T-helper 17 cell (primary cell): Measurements from ENCODE around the gene CCDC69. TPM values are rescaled to one million over a fixed set of nuclear protein-coding genes. Genes with fewer than 3 reads are reported as not detected.

ENCODE experiments used
- ATAC-seq: fragments of 150-1000 bp; cut with Tn5 transposase; 2 replicates; pipeline ENCODE4 v1.10.0; 2021; ENCODE audit warnings: mild to moderate bottlenecking, moderate library complexity
- DNase-seq, 3 donors: peaks; one replicate each; pipeline versions ENCODE4 v3.0.0 to v3.0.0-alpha.2; 2020 to 2021
- H3K9me3 ChIP-seq: one replicate; pipeline ENCODE4 v1.7.0; 2013; ENCODE audit warnings: low read length, mild to moderate bottlenecking; ENCODE audit not compliant: control insufficient read depth, poor library complexity, severe bottlenecking
- H3K27ac Mint-ChIP-seq: one replicate; pipeline ENCODE4 v1.8.0; 2022; ENCODE audit warnings: mild to moderate bottlenecking, moderate library complexity, mixed read lengths
- H3K27me3 Mint-ChIP-seq: one replicate; pipeline ENCODE4 v1.8.0; 2022; ENCODE audit warnings: mixed read lengths
- H3K36me3 Mint-ChIP-seq: one replicate; pipeline ENCODE4 v1.8.0; 2022; ENCODE audit warnings: low read depth, mixed read lengths
- H3K4me1 Mint-ChIP-seq: one replicate; pipeline ENCODE4 v1.8.0; 2022; ENCODE audit warnings: mild to moderate bottlenecking, mixed read lengths
- H3K4me3 Mint-ChIP-seq: one replicate; pipeline ENCODE4 v1.8.0; 2022; ENCODE audit warnings: mild to moderate bottlenecking, moderate library complexity, mixed read lengths
- total RNA-seq, 4 donors: library from RNA in 2 of 4; stranded (reverse) in 2 of 4; gene quantifications; one replicate each; pipeline ENCODE4 v1.2.3 and lab custom pipeline; 2022 to 2026

The CCDC69 gene
- total RNA-seq, 2 donors from 2014 or later, result 74.7 to 82.5 TPM

DNA sequence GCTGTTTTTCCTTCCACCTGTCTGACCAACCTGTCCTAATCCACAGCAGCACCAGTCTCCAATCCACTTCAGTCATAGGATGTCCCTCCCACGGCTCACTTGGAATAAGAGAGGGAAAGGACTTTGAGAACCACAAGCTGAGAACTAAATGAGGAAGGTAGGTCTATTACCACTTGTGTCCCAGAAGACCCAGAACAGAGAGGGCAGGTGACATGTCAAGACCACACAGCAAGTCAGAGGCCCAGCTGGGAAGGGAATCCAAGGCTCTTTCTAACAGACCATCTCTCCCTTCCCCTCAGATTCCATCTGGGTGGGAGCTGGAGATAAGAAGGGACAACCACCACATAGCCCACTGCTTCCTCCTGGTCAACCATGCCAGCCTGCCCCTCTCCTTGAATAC lies 81.0 kb downstream of the CCDC69 start:
- Mint-ChIP-seq H3K4me3 (peak overlapping the region; percentile 82), H3K36me3 (peaks cover 18% of the 10 kb centered on the region), H3K4me1 (peaks cover 82% of the 10 kb centered on the region), H3K27ac (peak overlapping the region; percentile 97), H3K27me3 (no peaks in the 10 kb centered on the region)
- ATAC-seq, result no peak
- no peak for DNase-seq
- no peaks in the 10 kb centered on the region for H3K9me3 ChIP-seq

DNA sequence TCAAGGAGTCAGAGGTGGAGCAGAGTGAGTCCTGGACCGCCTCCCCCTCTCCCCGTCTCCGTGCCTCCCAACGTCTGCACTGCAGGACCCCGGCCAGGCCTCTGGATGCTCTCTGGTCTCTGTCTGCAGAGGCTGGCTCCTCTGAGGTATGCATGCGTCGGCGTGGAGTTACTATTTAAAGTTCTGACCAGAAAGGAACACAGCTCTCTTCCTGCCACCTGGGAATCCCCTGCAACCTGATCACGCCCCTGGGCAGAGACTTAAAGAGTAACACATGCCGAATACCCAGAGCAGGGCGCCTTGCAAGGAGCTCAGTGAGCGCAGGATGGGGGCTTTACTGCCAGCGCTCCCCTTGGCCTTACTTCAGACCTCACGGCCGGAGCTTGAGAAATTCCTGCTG lies 82.4 kb downstream of the CCDC69 start:
- ATAC-seq (peak; percentile 91), DNase-seq (peak; percentile 28 to 51 (median 46))
- Mint-ChIP-seq H3K4me1 (peaks cover 81% of the 10 kb centered on the region), H3K27me3 (no peaks in the 10 kb centered on the region), H3K27ac (peak overlapping the region; percentile 97), H3K36me3 (peaks cover 24% of the 10 kb centered on the region), H3K4me3 (peak overlapping the region; percentile 86)
- no peaks in the 10 kb centered on the region for H3K9me3 ChIP-seq

DNA sequence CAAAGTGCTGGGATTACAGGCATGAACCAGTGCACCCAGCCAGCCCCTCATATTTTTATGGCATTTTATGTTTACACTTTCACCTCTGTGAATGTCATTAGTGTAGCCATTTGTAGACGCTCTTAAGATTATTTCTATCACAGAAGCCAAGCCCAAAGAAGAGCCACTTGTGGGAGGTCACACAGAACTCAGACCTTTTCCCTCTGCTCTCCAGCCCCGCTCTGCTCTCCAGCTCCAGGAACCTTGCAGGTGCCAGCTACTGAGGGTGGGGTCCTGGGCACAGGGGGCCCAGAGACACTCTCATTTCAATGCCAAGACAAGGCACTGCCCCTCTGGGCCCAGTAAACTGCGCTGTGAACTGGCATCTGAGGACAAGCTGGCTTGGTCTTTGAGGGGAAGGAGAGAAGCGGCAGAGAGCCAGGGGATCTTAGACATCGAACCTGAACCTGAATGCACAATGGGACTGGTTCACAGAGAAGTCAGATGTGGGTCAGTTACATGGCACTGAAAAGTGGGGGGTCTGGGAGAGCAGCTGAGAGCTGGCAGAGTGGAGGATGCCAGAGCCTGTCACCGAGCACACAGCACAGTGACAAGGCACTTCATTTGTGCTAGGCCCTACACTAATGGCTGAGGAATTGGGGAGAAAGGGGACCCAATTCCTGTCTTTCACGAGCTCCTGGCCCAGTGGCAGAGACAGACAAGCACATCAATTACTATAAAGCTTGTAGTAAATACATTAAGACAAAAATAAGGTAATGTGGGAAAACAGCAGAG lies 83.0 kb downstream of the CCDC69 start:
- no peaks in the 10 kb centered on the region for H3K9me3 ChIP-seq
- DNase-seq (no peak), ATAC-seq (no peak)
- Mint-ChIP-seq H3K4me3 (peak overlapping the region; percentile 86), H3K27ac (peak overlapping the region; percentile 97), H3K4me1 (peaks cover 76% of the 10 kb centered on the region), H3K27me3 (no peaks in the 10 kb centered on the region), H3K36me3 (peaks cover 26% of the 10 kb centered on the region)

DNA sequence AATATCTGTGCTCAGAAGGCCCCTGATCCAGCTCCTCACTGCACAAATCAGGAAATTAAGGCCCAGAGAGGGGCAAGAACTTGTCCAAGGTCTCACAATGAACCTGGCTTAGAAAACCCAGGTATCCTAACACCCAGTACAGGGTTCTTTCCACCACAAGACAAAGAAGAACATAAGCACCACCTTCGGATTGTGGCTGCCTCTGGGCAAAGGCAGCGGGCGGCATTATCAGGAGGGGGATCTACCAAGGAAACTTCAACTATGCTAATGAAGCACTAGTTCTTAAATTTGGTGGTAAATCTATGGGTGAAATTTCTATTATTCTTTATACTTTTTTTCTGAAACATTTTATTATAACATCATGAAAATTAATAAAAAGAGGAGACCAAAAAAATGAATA lies 84.2 kb downstream of the CCDC69 start:
- H3K9me3 ChIP-seq, result no peaks in the 10 kb centered on the region
- H3K4me3 Mint-ChIP-seq, result peak overlapping the region; percentile 59
- DNase-seq (peak in 2 of 3 donors; percentile 20 to 28), ATAC-seq (peak; percentile 68)
- H3K27ac Mint-ChIP-seq, result peak overlapping the region; percentile 84
- no peaks in the 10 kb centered on the region for H3K27me3 Mint-ChIP-seq
- H3K4me1 Mint-ChIP-seq, result peaks cover 73% of the 10 kb centered on the region
- peaks cover 24% of the 10 kb centered on the region for H3K36me3 Mint-ChIP-seq

DNA sequence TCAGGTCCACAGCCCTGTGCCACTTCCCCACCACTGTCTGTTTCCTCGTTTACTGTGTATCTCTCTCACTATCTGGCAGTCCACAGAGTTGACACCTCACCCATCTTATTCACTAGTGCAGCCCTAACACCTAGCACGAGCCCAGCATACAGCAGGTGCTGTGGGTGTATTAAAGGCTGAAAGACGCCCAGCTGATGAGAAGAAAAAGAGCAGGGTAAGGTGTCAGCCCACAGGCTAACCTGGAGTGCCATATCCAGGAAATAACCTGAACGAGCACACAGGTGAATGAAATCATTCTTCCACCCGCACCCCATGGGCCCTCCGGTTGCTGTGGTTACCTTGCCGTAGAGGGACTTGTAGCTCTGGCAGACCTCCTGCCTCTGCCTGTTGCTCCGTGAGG lies 84.9 kb downstream of the CCDC69 start:
- peaks cover 24% of the 10 kb centered on the region for H3K36me3 Mint-ChIP-seq
- no peaks in the 10 kb centered on the region for H3K9me3 ChIP-seq
- peak overlapping the region; percentile 59 for H3K4me3 Mint-ChIP-seq
- ATAC-seq (peak; percentile 31), DNase-seq (no peak)
- peak overlapping the region; percentile 84 for H3K27ac Mint-ChIP-seq
- no peaks in the 10 kb centered on the region for H3K27me3 Mint-ChIP-seq
- peaks cover 72% of the 10 kb centered on the region for H3K4me1 Mint-ChIP-seq

DNA sequence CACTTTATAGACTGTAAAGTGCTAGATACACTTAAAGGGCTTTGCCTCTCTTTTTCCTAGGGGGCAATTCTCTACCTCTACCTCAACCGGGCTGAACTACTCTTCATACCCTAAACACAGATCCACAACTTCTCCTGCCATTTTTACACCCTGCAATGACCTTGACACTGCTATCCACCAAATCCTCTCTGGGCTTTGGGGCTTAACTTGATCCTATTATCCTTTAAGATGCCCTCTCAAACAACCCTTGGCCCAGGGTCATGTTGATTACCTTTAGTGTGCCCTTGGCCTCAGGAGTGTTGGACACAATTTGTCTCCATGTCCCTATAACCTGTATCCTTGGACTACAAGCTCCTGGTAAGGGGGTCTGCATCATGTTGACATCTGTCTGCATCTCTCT lies 85.8 kb downstream of the CCDC69 start:
- no peak for ATAC-seq
- H3K9me3 ChIP-seq, result no peaks in the 10 kb centered on the region
- H3K4me3 Mint-ChIP-seq, result no peak overlapping the region

DNA sequence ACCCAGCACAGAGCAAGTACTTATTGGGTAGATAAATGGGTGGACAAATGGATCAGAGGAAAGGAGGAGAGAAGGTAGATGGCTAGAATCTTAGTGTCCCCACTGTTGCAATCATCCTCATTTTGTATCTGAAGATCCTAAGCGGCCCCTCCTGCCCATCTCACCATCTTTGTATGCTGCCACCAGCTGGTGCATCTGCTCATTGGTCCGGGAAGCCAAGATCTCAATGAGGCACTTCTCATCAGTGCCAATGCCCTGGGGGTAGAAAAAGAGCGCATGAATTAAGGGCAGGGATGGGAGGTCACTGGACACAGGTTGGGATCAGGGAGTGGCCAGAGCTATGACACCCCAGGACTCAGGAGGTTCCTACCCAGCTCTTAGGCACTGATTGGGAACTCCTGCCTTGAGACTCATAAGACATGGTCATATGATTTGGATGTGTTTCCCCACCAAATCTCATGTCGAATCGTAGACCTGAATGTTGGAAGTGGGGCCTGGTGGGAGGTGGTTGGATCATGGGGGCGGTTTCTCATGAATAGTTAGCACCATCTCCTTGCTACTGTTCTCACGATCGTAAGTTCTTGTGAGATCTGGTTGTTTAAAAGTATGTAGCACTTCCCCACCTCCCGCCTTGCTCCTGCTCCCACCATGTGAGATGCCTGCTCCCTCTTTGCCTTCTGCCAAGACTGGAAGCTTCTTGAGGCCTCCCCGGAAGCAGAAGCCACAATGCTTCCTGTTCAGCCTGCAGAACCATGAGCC lies 86.6 kb downstream of the CCDC69 start:
- peaks cover 23% of the 10 kb centered on the region for H3K36me3 Mint-ChIP-seq
- H3K4me3 Mint-ChIP-seq, result no peak overlapping the region
- H3K4me1 Mint-ChIP-seq, result peaks cover 68% of the 10 kb centered on the region
- ATAC-seq (no peak), DNase-seq (no peak)
- H3K9me3 ChIP-seq, result no peaks in the 10 kb centered on the region
- peak overlapping the region; percentile 84 for H3K27ac Mint-ChIP-seq
- no peaks in the 10 kb centered on the region for H3K27me3 Mint-ChIP-seq

More for the DNA sequence above, 85.8 kb downstream of the CCDC69 start:
- H3K4me1 Mint-ChIP-seq, result peaks cover 71% of the 10 kb centered on the region
- H3K27me3 Mint-ChIP-seq, result no peaks in the 10 kb centered on the region
- peak overlapping the region; percentile 84 for H3K27ac Mint-ChIP-seq
- peaks cover 21% of the 10 kb centered on the region for H3K36me3 Mint-ChIP-seq
- no peak for DNase-seq

DNA sequence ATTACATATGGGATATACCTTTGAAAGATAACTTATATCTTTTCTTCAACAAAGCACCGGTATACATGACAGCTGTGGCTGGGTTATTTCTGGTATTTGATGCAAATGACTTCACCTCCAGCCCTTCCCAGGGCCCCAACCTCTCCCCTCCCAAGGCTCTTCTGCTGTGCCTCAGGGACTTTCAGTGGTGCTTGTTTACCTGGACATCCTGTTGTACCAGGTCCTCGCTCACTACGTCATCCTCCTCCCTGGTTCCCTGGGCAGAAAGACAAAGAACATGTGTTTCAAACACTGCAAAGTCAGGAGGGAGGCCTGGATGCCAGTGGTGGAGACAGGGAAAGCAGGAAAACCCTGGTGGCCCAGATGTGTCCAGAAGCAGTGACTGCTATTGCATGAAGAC lies 89.7 kb downstream of the CCDC69 start:
- no peak for ATAC-seq
- Mint-ChIP-seq H3K27me3 (no peaks in the 10 kb centered on the region), H3K4me3 (no peak overlapping the region), H3K36me3 (peaks cover 27% of the 10 kb centered on the region), H3K4me1 (peaks cover 60% of the 10 kb centered on the region), H3K27ac (peak overlapping the region; percentile 88)
- H3K9me3 ChIP-seq, result no peaks in the 10 kb centered on the region
- no peak for DNase-seq

DNA sequence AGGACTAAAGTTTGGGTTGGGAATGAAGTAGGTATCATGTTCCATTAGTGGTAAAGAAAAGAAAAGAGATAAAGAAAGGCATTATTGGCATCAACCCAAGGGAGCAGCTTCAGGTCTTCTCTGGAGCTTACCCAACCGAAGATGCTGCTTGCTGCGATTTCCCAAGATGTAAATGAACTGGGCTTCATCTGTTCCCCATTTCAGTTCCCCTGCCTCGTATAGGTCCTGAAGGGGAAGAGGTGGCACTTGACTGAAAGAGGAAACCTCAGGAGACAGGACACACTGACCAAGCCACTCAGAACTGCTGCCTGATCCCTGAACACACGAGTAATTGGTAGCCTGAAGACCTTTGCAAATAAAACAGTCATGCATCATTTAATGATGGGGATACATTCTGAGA lies 90.9 kb downstream of the CCDC69 start:
- no peaks in the 10 kb centered on the region for H3K9me3 ChIP-seq
- H3K36me3 Mint-ChIP-seq, result peaks cover 28% of the 10 kb centered on the region
- DNase-seq (no peak), ATAC-seq (peak; percentile 41)
- H3K4me3 Mint-ChIP-seq, result no peak overlapping the region
- peak overlapping the region; percentile 88 for H3K27ac Mint-ChIP-seq
- H3K4me1 Mint-ChIP-seq, result peaks cover 52% of the 10 kb centered on the region
- no peaks in the 10 kb centered on the region for H3K27me3 Mint-ChIP-seq

Other genes with a start within 250 kb of the CCDC69 start
- gene GPX3, start 203.5 kb downstream of the CCDC69 start, total RNA-seq, result under 1 TPM in 1 of 2 donors, not detected in 1; 0.22 TPM
- 100 to 1,000 TPM; 227 to 245 TPM for gene TNIP1, start 143.1 kb downstream of the CCDC69 start, total RNA-seq
- 100 to 1,000 TPM; 258 to 307 TPM for gene ANXA6, start 66.3 kb downstream of the CCDC69 start, total RNA-seq
- gene GM2A, start 29.1 kb upstream of the CCDC69 start, total RNA-seq, result 10 to 100 TPM in 1 of 2 donors, 1 to 10 TPM in 1; 6.0 to 13.4 TPM
- gene SLC36A3, start 79.7 kb upstream of the CCDC69 start, total RNA-seq, result not detected
- gene SLC36A2, start 123.5 kb upstream of the CCDC69 start, total RNA-seq, result not detected
- gene SLC36A1, start 223.5 kb upstream of the CCDC69 start, total RNA-seq, result 1 to 10 TPM; 5.9 to 6.0 TPM